OCI-LY7 (cell line): ENCODE data around the gene PPA1.

Experiments used
- EZH2phosphoT487 ChIP-seq: fragments of 200-600 bp; sonication (generic); IDR thresholded peaks from 2 replicates; pipeline ENCODE4 v1.6.1; 2018; ENCODE audit warnings: low read depth, borderline replicate concordance, mild to moderate bottlenecking, mixed run types, antibody characterized with exemption, low read length, moderate library complexity, mixed read lengths
- TF ChIP-seq, protein P1 (sequence below): fragments of 200-600 bp; sonication (generic); conservative IDR thresholded peaks from 2 replicates; pipeline ENCODE4 v1.5.1; 2014; ENCODE audit warnings: mild to moderate bottlenecking, antibody characterized with exemption, low read length, moderate library complexity, mixed read lengths

- TF ChIP-seq, protein P1, sequence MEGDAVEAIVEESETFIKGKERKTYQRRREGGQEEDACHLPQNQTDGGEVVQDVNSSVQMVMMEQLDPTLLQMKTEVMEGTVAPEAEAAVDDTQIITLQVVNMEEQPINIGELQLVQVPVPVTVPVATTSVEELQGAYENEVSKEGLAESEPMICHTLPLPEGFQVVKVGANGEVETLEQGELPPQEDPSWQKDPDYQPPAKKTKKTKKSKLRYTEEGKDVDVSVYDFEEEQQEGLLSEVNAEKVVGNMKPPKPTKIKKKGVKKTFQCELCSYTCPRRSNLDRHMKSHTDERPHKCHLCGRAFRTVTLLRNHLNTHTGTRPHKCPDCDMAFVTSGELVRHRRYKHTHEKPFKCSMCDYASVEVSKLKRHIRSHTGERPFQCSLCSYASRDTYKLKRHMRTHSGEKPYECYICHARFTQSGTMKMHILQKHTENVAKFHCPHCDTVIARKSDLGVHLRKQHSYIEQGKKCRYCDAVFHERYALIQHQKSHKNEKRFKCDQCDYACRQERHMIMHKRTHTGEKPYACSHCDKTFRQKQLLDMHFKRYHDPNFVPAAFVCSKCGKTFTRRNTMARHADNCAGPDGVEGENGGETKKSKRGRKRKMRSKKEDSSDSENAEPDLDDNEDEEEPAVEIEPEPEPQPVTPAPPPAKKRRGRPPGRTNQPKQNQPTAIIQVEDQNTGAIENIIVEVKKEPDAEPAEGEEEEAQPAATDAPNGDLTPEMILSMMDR, result no peak
- no peak for TF ChIP-seq EZH2phosphoT487
These were observed 70.9 kb downstream of the PPA1 start for GRCh38 chr10:70162151-70162891.
